DMS114 treated with DMSO at 0.1 percent for 48 hours (cell line): ENCODE data around the gene GPR132.

ENCODE experiments used
- DNase-seq: peaks from one replicate; lab custom pipeline; 2025; ENCODE audit not compliant: unreplicated experiment; lab: John Stamatoyannopoulos, UW

Gene GPR132

GRCh38 chr14:105005929-105006830 lies 59.0 kb downstream of the GPR132 start:
- no peak for DNase-seq

GRCh38 chr14:105005329-105005928 lies 59.8 kb downstream of the GPR132 start:
- DNase-seq = no peak
